Psoas muscle (tissue), 8 donors: Measurements from ENCODE around the gene PROK1. TPM values are rescaled to one million over a fixed set of nuclear protein-coding genes. Genes with fewer than 3 reads are reported as not detected.

ENCODE experiments used
- ATAC-seq, 4 donors: fragments of 200-7000 bp; cut with Tn5 transposase; one replicate each; pipeline ENCODE4 v1.9.1; 2020; ENCODE audit warnings: moderate library complexity in 3 of 4, mild to moderate bottlenecking in 2 of 4
- DNase-seq, 2 donors: peaks; one replicate each; pipeline ENCODE4 v3.0.0-alpha.2; 2020
- H3K27ac ChIP-seq: fragments of 200-600 bp; one replicate; pipeline ENCODE4 v1.8.0; 2022
- H3K27me3 ChIP-seq, 3 donors: fragments of 200-600 bp in 1 of 3; one replicate each; pipeline versions ENCODE4 v1.6.1 to v1.8.0; 2013 to 2022; ENCODE audit warnings: low read length in 2 of 3, mild to moderate bottlenecking in 2 of 3, moderate library complexity in 1 of 3; ENCODE audit not compliant: insufficient read depth in 3 of 3
- H3K36me3 ChIP-seq, 2 donors: fragments of 200-600 bp in 1 of 2; one replicate each; pipeline versions ENCODE4 v1.6.1 to v1.8.0; 2013 to 2022; ENCODE audit warnings: low read depth in 1 of 2, mild to moderate bottlenecking in 1 of 2, moderate library complexity in 1 of 2; ENCODE audit not compliant: insufficient read depth in 1 of 2
- H3K4me1 ChIP-seq: fragments of 200-600 bp; one replicate; pipeline ENCODE4 v1.8.0; 2022
- H3K4me3 ChIP-seq: fragments of 200-600 bp; one replicate; pipeline ENCODE4 v1.8.0; 2022; ENCODE audit warnings: mild to moderate bottlenecking
- H3K9me3 ChIP-seq: fragments of 200-600 bp; one replicate; pipeline ENCODE4 v1.8.0; 2022
- WGBS, 3 donors: extraction: QIAGEN DNeasy Blood & Tissue Kit; methylation state at CpG; one replicate each; pipeline versions ENCODE4 v1.1.6 to v1.1.7; 2013; 5-methylcytosine and 5-hydroxymethylcytosine counted together
- intact Hi-C, 2 donors: fragments of 100-400 bp; cut with DNase I; formaldehyde crosslinking; loops; one replicate each; pipeline versions ENCODE4 v1.11.0 to v1.14.2; 2022
- polyA plus RNA-seq, 3 donors: library from polyadenylated mRNA; stranded (reverse); fragments of 200-250 nt; gene quantifications; one replicate each; pipeline ENCODE4 v1.2.3, GENCODE V29; 2013
- total RNA-seq, 4 donors: library from RNA; stranded (reverse); fragmentation: NEBNext Ultra II Directional in 2 of 4; extraction: Animal tissue kit (Norgen Biotek cat#: 25700) in 2 of 4; gene quantifications; one replicate each; pipeline versions ENCODE4 v1.2.1 to v1.2.4, GENCODE V29; 2021 to 2023
- TF ChIP-seq, protein P1 (sequence below): fragments of 200-600 bp; IDR thresholded peaks from one replicate; pipeline ENCODE4 v1.8.0; 2022; ENCODE audit warnings: antibody characterized with exemption
- donor health status: healthy with polysubstance abuse.
- donor health status: DM: no; HTN: no; CAD: no; lungs with moderate emphysema.
- donor health status: Bipolar disorder and iron deficiency.
- donor health status: healthy.
- donor health status: DM: yes; HTN: yes; CAD: no.
- donor health status: DM: no; HTN: no; CAD: no.
- donor health status: DM: no; HTN: no; CAD: no.
- donor health status: DM: yes; HTN: yes; CAD: no.

PROK1 gene
- total and polyA plus RNA-seq, 7 donors: 0.15 to 15.0 (median 0.22) TPM; not detected in 1

DNA sequence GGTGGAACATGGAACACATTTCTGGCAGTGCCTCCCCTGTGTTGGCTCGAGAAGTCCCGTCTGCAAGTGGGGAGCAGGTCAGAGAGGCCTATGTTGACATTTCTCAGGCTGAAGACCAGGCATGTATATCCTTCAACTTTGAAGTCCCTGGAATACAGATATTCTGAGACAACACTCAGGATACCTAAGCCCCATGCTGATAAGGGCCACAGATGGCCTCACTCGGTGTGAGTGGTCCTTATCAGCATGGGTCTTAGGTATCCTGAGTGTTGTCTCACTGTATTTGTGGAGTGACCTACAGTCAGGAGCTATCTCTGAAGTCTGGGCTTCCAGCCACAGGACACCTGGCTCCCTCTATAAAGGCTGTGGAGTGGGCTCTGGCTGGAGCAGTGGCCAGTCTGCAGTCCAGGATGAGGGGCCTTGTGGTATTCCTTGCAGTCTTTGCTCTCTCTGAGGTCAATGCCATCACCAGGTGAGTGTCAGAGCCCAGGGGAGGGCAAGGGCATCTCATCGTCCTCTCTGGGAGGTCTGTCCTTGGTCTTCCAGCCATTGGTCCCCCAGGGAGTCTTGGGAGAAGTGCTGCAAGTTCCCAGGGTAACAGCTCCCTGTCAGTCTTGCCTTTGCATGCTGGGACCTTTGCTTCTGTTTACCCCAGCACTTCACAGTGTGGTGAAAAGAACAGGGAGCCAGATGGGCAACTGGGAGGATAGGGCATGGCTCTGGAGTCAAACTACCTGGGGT is 29.6 kb downstream of the PROK1 start:
- H3K27me3 ChIP-seq: no peaks in the 10 kb centered on the region
- no peak overlapping the region for H3K4me3 ChIP-seq
- WGBS, 3 donors: 65 to 69% (median 68%) methylated on average over 4 of the region's 4 CpGs
- no peak overlapping the region for H3K27ac ChIP-seq
- ATAC-seq: no peak
- no peaks in the 10 kb centered on the region for H3K4me1 ChIP-seq
- TF ChIP-seq, protein P1, sequence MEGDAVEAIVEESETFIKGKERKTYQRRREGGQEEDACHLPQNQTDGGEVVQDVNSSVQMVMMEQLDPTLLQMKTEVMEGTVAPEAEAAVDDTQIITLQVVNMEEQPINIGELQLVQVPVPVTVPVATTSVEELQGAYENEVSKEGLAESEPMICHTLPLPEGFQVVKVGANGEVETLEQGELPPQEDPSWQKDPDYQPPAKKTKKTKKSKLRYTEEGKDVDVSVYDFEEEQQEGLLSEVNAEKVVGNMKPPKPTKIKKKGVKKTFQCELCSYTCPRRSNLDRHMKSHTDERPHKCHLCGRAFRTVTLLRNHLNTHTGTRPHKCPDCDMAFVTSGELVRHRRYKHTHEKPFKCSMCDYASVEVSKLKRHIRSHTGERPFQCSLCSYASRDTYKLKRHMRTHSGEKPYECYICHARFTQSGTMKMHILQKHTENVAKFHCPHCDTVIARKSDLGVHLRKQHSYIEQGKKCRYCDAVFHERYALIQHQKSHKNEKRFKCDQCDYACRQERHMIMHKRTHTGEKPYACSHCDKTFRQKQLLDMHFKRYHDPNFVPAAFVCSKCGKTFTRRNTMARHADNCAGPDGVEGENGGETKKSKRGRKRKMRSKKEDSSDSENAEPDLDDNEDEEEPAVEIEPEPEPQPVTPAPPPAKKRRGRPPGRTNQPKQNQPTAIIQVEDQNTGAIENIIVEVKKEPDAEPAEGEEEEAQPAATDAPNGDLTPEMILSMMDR: no peak
- H3K36me3 ChIP-seq: no peaks in the 10 kb centered on the region
- DNase-seq: no peak
- intact Hi-C loops: no loop called here
- no peaks in the 10 kb centered on the region for H3K9me3 ChIP-seq

DNA sequence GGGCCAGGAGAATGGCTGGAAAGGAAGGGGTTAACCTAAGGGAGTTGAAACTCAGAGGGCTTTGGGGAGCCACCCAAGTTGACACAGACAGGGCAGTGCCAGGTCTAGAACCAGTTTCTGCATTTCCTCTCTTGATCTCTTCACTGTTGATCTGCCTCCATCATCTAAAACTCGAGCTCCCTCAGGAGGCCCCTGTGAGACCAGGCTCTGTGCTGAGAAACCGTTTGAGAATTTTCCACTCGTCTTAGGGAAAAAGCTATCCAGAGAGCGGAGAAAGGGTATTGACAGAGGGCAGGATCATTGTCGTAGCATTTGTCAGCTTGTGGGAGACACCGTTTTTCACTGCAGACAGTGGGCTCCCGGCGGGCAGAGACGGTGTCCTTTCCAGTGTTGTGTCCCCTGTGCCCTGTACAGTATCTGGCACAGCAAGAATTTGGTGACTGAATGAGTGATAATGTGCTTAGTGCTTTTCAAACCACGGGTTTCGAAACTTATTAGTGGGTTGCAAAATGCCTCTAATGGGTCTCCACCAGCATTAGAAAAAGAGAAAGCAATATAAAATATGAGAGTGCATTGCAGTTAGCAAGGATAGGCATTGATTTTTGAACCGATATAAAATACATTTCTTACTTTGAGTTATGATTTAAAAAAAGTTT is 31.1 kb downstream of the PROK1 start:
- intact Hi-C loops: no loop called here
- Histone ChIP-seq H3K9me3 (no peaks in the 10 kb centered on the region), H3K27me3 (no peaks in the 10 kb centered on the region), H3K36me3 (no peaks in the 10 kb centered on the region), H3K4me1 (no peaks in the 10 kb centered on the region), H3K4me3 (no peak overlapping the region), H3K27ac (no peak overlapping the region)
- ATAC-seq (no peak), DNase-seq (no peak)
- TF ChIP-seq, protein P1: no peak
- WGBS, 3 donors: 50 to 55% (median 50%) methylated on average over 12 of the region's 12 CpGs

DNA sequence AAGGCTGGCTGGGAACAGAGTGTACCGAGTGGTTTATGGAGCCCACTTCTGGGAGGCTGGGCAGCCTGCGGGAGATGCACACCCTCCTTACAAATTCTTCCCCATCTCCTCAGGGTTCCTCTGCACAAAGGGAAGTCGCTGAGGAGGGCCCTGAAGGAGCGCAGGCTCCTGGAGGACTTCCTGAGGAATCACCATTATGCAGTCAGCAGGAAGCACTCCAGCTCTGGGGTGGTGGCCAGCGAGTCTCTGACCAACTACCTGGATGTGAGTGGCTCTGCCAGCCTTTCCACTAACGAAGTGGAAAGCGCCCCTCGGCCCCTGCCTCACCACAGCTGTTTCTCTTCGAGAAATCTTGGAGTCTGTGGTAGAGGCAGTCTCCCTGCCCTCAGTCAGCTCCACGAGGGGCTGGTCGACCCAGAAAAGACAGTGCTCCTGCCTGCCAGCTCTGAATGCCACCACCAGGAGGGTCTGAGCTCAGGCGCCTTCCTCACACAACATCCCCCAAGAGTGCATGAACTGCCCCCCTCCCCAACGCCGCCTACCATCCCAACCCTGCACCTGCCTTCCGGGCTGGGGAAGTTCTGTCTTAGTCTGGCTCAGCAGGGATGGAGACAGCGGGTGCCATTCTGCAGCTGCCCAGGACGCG is 31.8 kb downstream of the PROK1 start:
- Histone ChIP-seq H3K27ac (no peak overlapping the region), H3K4me1 (no peaks in the 10 kb centered on the region), H3K4me3 (no peak overlapping the region), H3K36me3 (no peaks in the 10 kb centered on the region), H3K9me3 (no peaks in the 10 kb centered on the region), H3K27me3 (no peaks in the 10 kb centered on the region)
- intact Hi-C loops: no loop called here
- TF ChIP-seq, protein P1: no peak
- WGBS, 3 donors: 42 to 44% (median 43%) methylated on average over 18 of the region's 18 CpGs
- ATAC-seq: no peak
- DNase-seq: no peak

DNA sequence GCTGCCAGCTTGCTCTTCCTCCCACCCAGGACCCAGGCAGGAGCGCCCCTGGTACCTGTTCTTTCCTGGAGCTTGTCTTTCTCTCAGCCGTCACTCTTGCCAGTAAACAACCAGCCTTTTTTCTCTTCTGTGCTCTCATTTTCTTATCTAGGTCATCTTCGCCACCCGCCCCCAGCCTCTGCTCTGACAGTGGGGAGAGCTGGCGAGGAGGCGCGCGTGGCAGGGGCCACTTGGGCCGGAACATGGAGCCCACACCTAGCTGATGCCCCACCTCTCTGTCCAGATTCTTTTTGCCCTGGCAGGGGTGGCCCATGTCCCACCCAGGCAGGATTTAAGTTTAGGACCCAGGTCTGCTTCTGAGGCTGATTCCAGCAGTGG is 32.3 kb downstream of the PROK1 start:
- H3K36me3 ChIP-seq: no peaks in the 10 kb centered on the region
- ATAC-seq: no peak
- H3K27ac ChIP-seq: no peak overlapping the region
- no peak for DNase-seq
- H3K9me3 ChIP-seq: no peaks in the 10 kb centered on the region
- TF ChIP-seq, protein P1: no peak
- H3K4me3 ChIP-seq: no peak overlapping the region
- intact Hi-C loops: no loop called here
- no peaks in the 10 kb centered on the region for H3K27me3 ChIP-seq
- H3K4me1 ChIP-seq: no peaks in the 10 kb centered on the region
- 75 to 90% (median 79%) methylated on average over 9 of the region's 9 CpGs for WGBS, 3 donors
